ENCODE measurements around the gene RNF187. TPM values are rescaled to one million over a fixed set of nuclear protein-coding genes. Genes with fewer than 3 reads are reported as not detected.

The RNF187 gene
- total RNA-seq, 2 experiments from 2014 or later = 257 to 478 TPM

GRCh38 chr1:228474507-228474906 is 12.7 kb upstream of the RNF187 start:
- TF ChIP-seq EZH2phosphoT487 (IDR thresholded peaks at IDR 0.05; ENCODE audit: borderline replicate concordance, low read depth, low read length) = no peak
- TF ChIP-seq CTCF (conservative IDR thresholded peaks at IDR 0.05; ENCODE audit: low read length) = no peak
- no peaks in the 10 kb centered on the region for H3K9me3 ChIP-seq (ENCODE audit: low read length)
- no peak overlapping the region for H2AFZ ChIP-seq (ENCODE audit: low read length)
- ChIA-PET CTCF (ENCODE audit: unreplicated experiment) (no interaction called here), POLR2A (interaction anchor here (0.5 to 4.3 kb wide), 2 partner anchors 10 to 14 kb away, joined by 3 to 37 read pairs; no protein-coding TSS in a partner anchor)
- BruUV-seq (replicated peaks) = no TSS peak
- H3K79me2 ChIP-seq (ENCODE audit: insufficient read depth, low read depth, low read length) = no peaks in the 10 kb centered on the region
- H3K9me2 ChIP-seq (ENCODE audit: insufficient read depth, low read length) = no peaks in the 10 kb centered on the region
- intact Hi-C loops (cut with micrococcal nuclease; ENCODE audit: unreplicated experiment) = no loop called here
- H3K27ac ChIP-seq (ENCODE audit: low read depth, low read length, poor library complexity, severe bottlenecking) = no peak overlapping the region
- H4K20me1 ChIP-seq (ENCODE audit: insufficient read depth, low read length) = no peaks in the 10 kb centered on the region
- DNase-seq (ENCODE audit: low spot score) = no peak
- H3K4me1 ChIP-seq (ENCODE audit: insufficient read depth, low read length, poor library complexity, severe bottlenecking) = peaks cover 22% of the 10 kb centered on the region
- H3K4me3 ChIP-seq (ENCODE audit: low read depth, low read length, poor library complexity, severe bottlenecking) = no peak overlapping the region
- no peaks in the 10 kb centered on the region for H3K36me3 ChIP-seq (ENCODE audit: insufficient read depth, low read length)
- no peak overlapping the region for H3K4me2 ChIP-seq (ENCODE audit: low read length)

GRCh38 chr1:228475812-228476211 is 11.4 kb upstream of the RNF187 start:
- Histone ChIP-seq H3K79me2 (ENCODE audit: insufficient read depth, low read depth, low read length) (no peaks in the 10 kb centered on the region), H2AFZ (ENCODE audit: low read length) (no peak overlapping the region), H4K20me1 (ENCODE audit: insufficient read depth, low read length) (no peaks in the 10 kb centered on the region), H3K27ac (ENCODE audit: low read depth, low read length, poor library complexity, severe bottlenecking) (no peak overlapping the region), H3K4me3 (ENCODE audit: low read depth, low read length, poor library complexity, severe bottlenecking) (no peak overlapping the region), H3K36me3 (ENCODE audit: insufficient read depth, low read length) (no peaks in the 10 kb centered on the region), H3K9me2 (ENCODE audit: insufficient read depth, low read length) (no peaks in the 10 kb centered on the region), H3K4me1 (ENCODE audit: insufficient read depth, low read length, poor library complexity, severe bottlenecking) (peaks cover 31% of the 10 kb centered on the region), H3K9me3 (ENCODE audit: low read length) (no peaks in the 10 kb centered on the region), H3K4me2 (ENCODE audit: low read length) (no peak overlapping the region)
- DNase-seq (ENCODE audit: low spot score) = no peak
- intact Hi-C loops (cut with micrococcal nuclease; ENCODE audit: unreplicated experiment) = no loop called here
- POLR2A ChIA-PET = interaction anchor here (0.6 to 5.2 kb wide), 6 partner anchors 11 to 43 kb away, joined by 3 to 37 read pairs (median 4); no protein-coding TSS in a partner anchor
- TF ChIP-seq CTCF (conservative IDR thresholded peaks at IDR 0.05; ENCODE audit: low read length) = no peak
- no peak for TF ChIP-seq EZH2phosphoT487 (IDR thresholded peaks at IDR 0.05; ENCODE audit: borderline replicate concordance, low read depth, low read length)
- BruUV-seq (replicated peaks) = no TSS peak
- CTCF ChIA-PET (ENCODE audit: unreplicated experiment) = no interaction called here

DNA sequence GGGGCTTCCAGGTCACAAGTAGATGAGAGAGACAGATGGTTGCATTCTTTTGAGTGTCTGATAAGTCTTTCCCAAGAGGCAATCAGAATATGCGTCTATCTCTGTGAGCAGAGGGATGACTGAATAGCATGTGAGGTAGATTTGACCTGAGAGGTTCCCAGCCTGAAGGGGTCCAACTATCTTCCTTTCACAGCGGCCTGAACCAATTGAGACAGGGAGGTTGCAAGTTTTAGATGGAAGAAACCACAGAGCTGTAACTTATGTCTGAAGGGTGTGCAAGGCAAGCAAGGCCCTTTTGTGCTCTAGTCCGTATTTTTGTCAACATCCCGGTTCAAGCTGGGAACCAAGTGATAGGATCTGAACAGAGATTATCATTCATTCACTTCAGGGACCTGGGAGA is 9.9 kb upstream of the RNF187 start:
- Histone ChIP-seq H3K79me2 (ENCODE audit: insufficient read depth, low read depth, low read length) (no peaks in the 10 kb centered on the region), H3K4me3 (ENCODE audit: low read depth, low read length, poor library complexity, severe bottlenecking) (no peak overlapping the region), H3K27ac (ENCODE audit: low read depth, low read length, poor library complexity, severe bottlenecking) (no peak overlapping the region), H3K9me3 (ENCODE audit: low read length) (no peaks in the 10 kb centered on the region), H3K9me2 (ENCODE audit: insufficient read depth, low read length) (no peaks in the 10 kb centered on the region), H2AFZ (ENCODE audit: low read length) (no peak overlapping the region), H3K4me2 (ENCODE audit: low read length) (no peak overlapping the region), H4K20me1 (ENCODE audit: insufficient read depth, low read length) (no peaks in the 10 kb centered on the region), H3K4me1 (ENCODE audit: insufficient read depth, low read length, poor library complexity, severe bottlenecking) (peaks cover 28% of the 10 kb centered on the region), H3K36me3 (ENCODE audit: insufficient read depth, low read length) (no peaks in the 10 kb centered on the region)
- ChIA-PET CTCF (ENCODE audit: unreplicated experiment) (no interaction called here), POLR2A (interaction anchor here (1.1 to 5.2 kb wide), 3 partner anchors 9 to 13 kb away, joined by 5 to 49 read pairs (median 24); no protein-coding TSS in a partner anchor)
- TF ChIP-seq CTCF (conservative IDR thresholded peaks at IDR 0.05; ENCODE audit: low read length) = no peak
- no peak for TF ChIP-seq EZH2phosphoT487 (IDR thresholded peaks at IDR 0.05; ENCODE audit: borderline replicate concordance, low read depth, low read length)
- intact Hi-C loops (cut with micrococcal nuclease; ENCODE audit: unreplicated experiment) = no loop called here
- DNase-seq (ENCODE audit: low spot score) = no peak
- BruUV-seq (replicated peaks) = no TSS peak
